GM12878 (cell line): Measurements from ENCODE around the gene PTBP3. TPM values are rescaled to one million over a fixed set of nuclear protein-coding genes. Genes with fewer than 3 reads are reported as not detected.
A peak's percentile ranks its signal among the peaks of the same experiment; 100 is the strongest.

ENCODE experiments used
- ATAC-seq: fragments of 200-7000 bp; cut with Tn5 transposase; 3 replicates; pipeline ENCODE4 v1.9.1; 2020; ENCODE audit warnings: mild to moderate bottlenecking, moderate library complexity
- BruUV-seq: library from RNA; stranded (reverse); fragments of 400-500 nt; replicated peaks from 2 replicates; lab custom pipeline; 2021; lab: Mats Ljungman, UMichigan
- CTCF ChIA-PET: fragments of 300-600 bp; sonication (Branson Sonifier 250); formaldehyde crosslinking; extraction: SDS; loops from one replicate; lab custom pipeline; 2021; ENCODE audit warnings: inconsistent platforms; lab: Yijun Ruan, JAX
- POLR2A ChIA-PET: fragments of 350-600 bp; formaldehyde crosslinking; extraction: SDS; loops from one replicate; lab custom pipeline; 2021; ENCODE audit warnings: inconsistent platforms; lab: Charles Lee
- RAD21 ChIA-PET: fragments of 300-600 bp; sonication (Branson Sonifier 250); formaldehyde crosslinking; loops from one replicate; lab custom pipeline; 2023; ENCODE audit warnings: antibody characterized with exemption; ENCODE audit not compliant: unreplicated experiment; lab: Charles Lee
- SMC1A ChIA-PET: fragments of 300-600 bp; sonication (Branson Sonifier 250); formaldehyde crosslinking; loops from one replicate; lab custom pipeline; 2023; ENCODE audit not compliant: unreplicated experiment, uncharacterized antibody; lab: Charles Lee
- DNase-seq: peaks from one replicate; pipeline ENCODE4 v3.0.0-alpha.2; 2011; ENCODE audit warnings: low read depth, low spot score
- FAIRE-seq: peaks from 3 replicates; lab custom pipeline; 2011; peaks lifted over from hg19 to GRCh38; lab: Jason Lieb, UNC
- H2AFZ ChIP-seq: 2 replicates; pipeline ENCODE4 v1.6.0; 2011; ENCODE audit warnings: low read depth, low read length, control low read depth; ENCODE audit not compliant: control insufficient read depth
- H3K27ac ChIP-seq: 2 replicates; pipeline ENCODE4 v1.5.1; 2011; ENCODE audit warnings: control low read depth; ENCODE audit not compliant: control insufficient read depth, insufficient read depth
- H3K27me3 ChIP-seq, 2 experiments: replicated peaks in 1 of 2; 2 replicates each; pipeline versions ENCODE4 v1.6.0 to v1.6.1; 2011; ENCODE audit warnings: low read length in 1 of 2; ENCODE audit not compliant: control insufficient read depth in 2 of 2, insufficient read depth in 2 of 2
- H3K36me3 ChIP-seq, 2 experiments: 2 replicates each; pipeline ENCODE4 v1.5.1; 2011; ENCODE audit warnings: low read length in 1 of 2; ENCODE audit not compliant: control insufficient read depth in 2 of 2, insufficient read depth in 2 of 2
- H3K4me1 ChIP-seq: 2 replicates; pipeline ENCODE4 v1.6.1; 2011; ENCODE audit warnings: mild to moderate bottlenecking, low read length, moderate library complexity, mixed read lengths; ENCODE audit not compliant: control insufficient read depth, insufficient read depth
- H3K4me2 ChIP-seq: 2 replicates; pipeline ENCODE4 v1.6.0; 2011; ENCODE audit warnings: control low read depth; ENCODE audit not compliant: control insufficient read depth, insufficient read depth
- H3K4me3 ChIP-seq: fragments of 200-600 bp; sonication (generic); 2 replicates; pipeline ENCODE4 v1.5.1; 2016
- H3K79me2 ChIP-seq: 2 replicates; pipeline ENCODE4 v1.6.0; 2011; ENCODE audit warnings: low read length; ENCODE audit not compliant: control insufficient read depth, insufficient read depth
- H3K9ac ChIP-seq: 2 replicates; pipeline ENCODE4 v1.8.0; 2011; ENCODE audit warnings: low read length, control low read depth, mixed read lengths; ENCODE audit not compliant: control insufficient read depth, insufficient read depth
- H3K9me3 ChIP-seq: replicated peaks from 3 replicates; pipeline ENCODE4 v1.5.1; 2011; ENCODE audit warnings: mild to moderate bottlenecking, low read length; ENCODE audit not compliant: control insufficient read depth, insufficient read depth
- H4K20me1 ChIP-seq: 2 replicates; pipeline ENCODE4 v1.6.0; 2011; ENCODE audit not compliant: control insufficient read depth, insufficient read depth
- RFX5 ChIP-seq: IDR thresholded peaks from 2 replicates; pipeline ENCODE4 v1.6.1; 2011; ENCODE audit warnings: low read depth, low read length, improper control_type of control experiment
- ZNF592 ChIP-seq: fragments of 450-650 bp; IDR thresholded peaks from 2 replicates; pipeline ENCODE4 v1.6.1; 2017; ENCODE audit warnings: mild to moderate bottlenecking, moderate library complexity
- ZNF687 ChIP-seq: fragments of 450-650 bp; IDR thresholded peaks from 2 replicates; pipeline ENCODE4 v1.6.1; 2017; ENCODE audit warnings: mild to moderate bottlenecking, moderate library complexity
- WGBS: methylation state at CpG from one replicate; pipeline ENCODE4 v1.1.6; 2016; ENCODE audit warnings: low lambda C conversion rate; ENCODE audit not compliant: insufficient replicate concordance, insufficient coverage; ENCODE audit errors: missing lambda C conversion rate; 5-methylcytosine and 5-hydroxymethylcytosine counted together
- in situ Hi-C: fragments of 300-500 bp; cut with MboI; formaldehyde crosslinking; loops from 9 replicates; pipeline ENCODE4 v1.14.3; 2018; ENCODE audit warnings: mixed read lengths
- intact Hi-C: fragments of 100-400 bp; cut with micrococcal nuclease; formaldehyde crosslinking; loops from one replicate; pipeline ENCODE4 v1.14.2; 2022; ENCODE audit not compliant: unreplicated experiment
- polyA plus RNA-seq, 11 experiments: library from polyadenylated mRNA; depleted of rRNA in 4 of 11; unstranded in 6 of 11; stranded (reverse) in 5 of 11; fragments of >200 nt; fragmentation: Nextera tagmentation in 4 of 11; fragmentation: Illumina TruSeq in 1 of 11; extraction: Ambion mirVana in 4 of 11; extraction: Trizol in 1 of 11; gene quantifications; 1 replicate in 1 of 11; 2 replicates in 10 of 11; pipeline versions ENCODE4 v1.2.1 to v1.2.3, GENCODE V29; 2011 to 2016; ENCODE audit warnings: inconsistent platforms in 2 of 11, missing spikeins in 2 of 11, low read depth in 1 of 11
- total RNA-seq, 4 experiments: library from RNA; depleted of rRNA in 3 of 4; stranded (reverse); fragments of >200 nt in 3 of 4; fragmentation: Illumina TruSeq in 1 of 4; extraction: Trizol in 1 of 4; gene quantifications; 2 replicates each; pipeline versions ENCODE4 v1.2.1 to v1.2.3, GENCODE V29; 2013 to 2021

PTBP3 gene
- total and polyA plus RNA-seq, 10 of the 15 experiments (the other 5 are each of a cell fraction or from before 2014, with no cell fraction given) = 12.5 to 104 (median 52.7) TPM

- POLR2A ChIA-PET = no interaction called here
- no peak for FAIRE-seq
- Histone ChIP-seq H3K9ac (no peak overlapping the region), H3K4me1 (peaks cover 5% of the 10 kb centered on the region; the same call in 1 of the 2 replicates), H3K9me3 (no peaks in the 10 kb centered on the region), H3K79me2 (peaks cover 16% of the 10 kb centered on the region), H3K36me3 (no peaks in the 10 kb centered on the region), H3K27me3 (no peaks in the 10 kb centered on the region), H3K4me3 (no peak overlapping the region), H3K27ac (no peak overlapping the region), H2AFZ (no peak overlapping the region), H3K4me2 (no peak overlapping the region), H4K20me1 (no peaks in the 10 kb centered on the region)
- CTCF ChIA-PET = no interaction called here
- no TSS peak for BruUV-seq
- intact Hi-C loops (no loop called here), in situ Hi-C loops (no loop called here)
- DNase-seq = no peak
- RAD21 ChIA-PET = no interaction called here
- ATAC-seq = peak; percentile 77
- WGBS = 100% methylated on average over 1 of the region's 1 CpG
- peak; percentile 90; the same call in 1 of the 2 replicates for TF ChIP-seq ZNF592
- peak; percentile 87 for TF ChIP-seq ZNF687
- TF ChIP-seq RFX5 = no peak
- SMC1A ChIA-PET = no interaction called here
These were observed 58.8 kb downstream of the PTBP3 start for GRCh38 chr9:112274600-112274999.
